ENCODE measurements around the gene CD8B. TPM values are rescaled to one million over a fixed set of nuclear protein-coding genes. Genes with fewer than 3 reads are reported as not detected.

CD8B gene
- total and polyA plus RNA-seq, 2 of the 8 experiments (the other 6 are each of a cell fraction or from before 2014, with no cell fraction given) = 0.35 to 0.63 TPM

DNA sequence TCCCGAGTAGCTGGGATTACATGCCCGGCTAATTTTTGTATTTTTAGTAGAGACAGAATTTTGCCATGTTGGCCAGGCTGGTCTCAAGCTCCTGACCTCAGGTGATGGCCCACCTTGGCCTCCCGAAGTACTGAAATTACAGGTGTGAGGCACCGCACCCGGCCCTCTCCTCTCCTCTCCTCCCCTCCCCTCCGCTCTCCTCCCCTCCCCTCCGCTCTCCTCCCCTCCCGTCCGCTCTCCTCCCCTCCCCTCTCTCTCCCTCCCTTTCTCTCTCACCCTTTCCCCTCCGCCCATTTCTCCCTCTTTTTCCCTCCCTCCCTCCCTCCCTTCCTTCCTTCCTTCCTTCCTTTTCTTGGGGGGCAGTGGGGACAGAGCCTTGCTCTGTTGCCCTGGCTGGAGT is 28.4 kb downstream of the CD8B start:
- peaks cover 0 to 5% (median 0%) of the 10 kb centered on the region in 4 experiments; a peak in 1 of 7 replicates for H3K4me1 ChIP-seq (replicated peaks in 1 of 4; ENCODE audit: control insufficient read depth in 3 of 4, insufficient read depth in 4 of 4, low read length in 3 of 4)
- H3K9ac ChIP-seq (replicated peaks in 1 of 4; ENCODE audit: extremely low read depth in 1 of 4, low read depth in 3 of 4, low read length in 3 of 4) = no peak overlapping the region
- H3K56ac ChIP-seq (replicated peaks; ENCODE audit: insufficient read length, low read depth, low read length) = no peak overlapping the region
- DNase-seq (ENCODE audit: low read depth in 1 of 2, low spot score in 2 of 2) (no peak), FAIRE-seq (no peak)
- H3K79me2 ChIP-seq (ENCODE audit: control insufficient read depth in 1 of 2, insufficient read depth in 2 of 2, low read length in 2 of 2) = no peaks in the 10 kb centered on the region
- POLR2A ChIA-PET (ENCODE audit: partially characterized antibody) = no interaction called here
- H2AK5ac ChIP-seq (ENCODE audit: low read depth, low read length) = no peak overlapping the region
- H4K91ac ChIP-seq (replicated peaks; ENCODE audit: insufficient read length, low read length) = no peak overlapping the region
- no peak overlapping the region for H2BK5ac ChIP-seq (ENCODE audit: low read depth, low read length)
- no peaks in the 10 kb centered on the region for H4K20me1 ChIP-seq (replicated peaks in 1 of 2; ENCODE audit: control insufficient read depth in 1 of 2, insufficient read depth in 2 of 2, low read length in 2 of 2)
- CTCF ChIA-PET (ENCODE audit: partially characterized antibody) = no interaction called here
- WGBS, 2 experiments (ENCODE audit: extremely low coverage in 1 of 2, insufficient coverage in 1 of 2, insufficient read length in 1 of 2, insufficient replicate concordance in 2 of 2, low coverage in 1 of 2, low lambda C conversion rate in 2 of 2, missing lambda C conversion rate in 1 of 2) = 57 to 100% methylated on average over 1 to 3 of the region's 10 CpGs
- H3K23ac ChIP-seq (ENCODE audit: insufficient read length) = no peak overlapping the region
- H4K5ac ChIP-seq (ENCODE audit: insufficient read length, low read depth, low read length) = no peak overlapping the region
- no peak overlapping the region for H3K27ac ChIP-seq (ENCODE audit: low read depth, low read length)
- no peak overlapping the region for H4K8ac ChIP-seq (ENCODE audit: extremely low read depth, insufficient read depth, low read length)
- H2BK120ac ChIP-seq (replicated peaks; ENCODE audit: low read depth, low read length) = no peak overlapping the region
- no peak overlapping the region for H3K4ac ChIP-seq (replicated peaks; ENCODE audit: insufficient read length, low read depth, low read length)
- no peak overlapping the region for H3K18ac ChIP-seq (ENCODE audit: extremely low read depth, low read length)
- H3K27me3 ChIP-seq (replicated peaks in 1 of 4; ENCODE audit: control insufficient read depth in 3 of 4, extremely low read depth in 1 of 4, insufficient read depth in 3 of 4, low read length in 3 of 4) = no peaks in the 10 kb centered on the region
- no peak overlapping the region for H3K14ac ChIP-seq (ENCODE audit: insufficient read length)
- no peak overlapping the region for H2BK15ac ChIP-seq (ENCODE audit: low read length)
- no peaks in the 10 kb centered on the region for H3K79me1 ChIP-seq (ENCODE audit: low read depth, low read length)
- no peaks in the 10 kb centered on the region for H3K9me3 ChIP-seq (ENCODE audit: insufficient read depth in 2 of 2, low read depth in 1 of 2, low read length in 1 of 2)
- no peaks in the 10 kb centered on the region for H3K23me2 ChIP-seq (ENCODE audit: low read depth, low read length)
- no peak overlapping the region for H3K4me2 ChIP-seq (ENCODE audit: insufficient read depth in 1 of 2, low read depth in 2 of 2, low read length in 2 of 2)
- no peak overlapping the region for H2AFZ ChIP-seq (ENCODE audit: low read length)
- no peak overlapping the region for H3K4me3 ChIP-seq (ENCODE audit: extremely low read depth in 1 of 4, insufficient read depth in 2 of 4, low read depth in 3 of 4, low read length in 4 of 4)
- H2BK12ac ChIP-seq (ENCODE audit: low read depth, low read length) = no peak overlapping the region
- no peak overlapping the region for H2BK20ac ChIP-seq (ENCODE audit: low read length)
- H3K36me3 ChIP-seq (ENCODE audit: control insufficient read depth in 2 of 4, insufficient read depth in 4 of 4, low read length in 3 of 4) = no peaks in the 10 kb centered on the region
- TF ChIP-seq BCL11A (IDR thresholded peaks at IDR 0.05; ENCODE audit: low read depth in 2 of 2, low read length in 2 of 2) (no peak), SIRT6 (IDR thresholded peaks at IDR 0.05; ENCODE audit: low read length) (no peak), RXRA (IDR thresholded peaks at IDR 0.05; ENCODE audit: insufficient read depth, low read depth, low read length) (no peak), BACH1 (IDR thresholded peaks at IDR 0.05; ENCODE audit: low read length) (no peak), KDM4A (IDR thresholded peaks at IDR 0.05; ENCODE audit: low read depth, low read length, severe bottlenecking) (no peak), CHD2 (IDR thresholded peaks at IDR 0.05; ENCODE audit: low read length) (no peak), CBX8 (IDR thresholded peaks at IDR 0.05; ENCODE audit: borderline replicate concordance, low read depth, low read length) (no peak), NRF1 (IDR thresholded peaks at IDR 0.05; ENCODE audit: low read depth, low read length) (no peak), KDM1A (IDR thresholded peaks at IDR 0.05; ENCODE audit: borderline replicate concordance, low read length) (no peak), EGR1 (IDR thresholded peaks at IDR 0.05; ENCODE audit: borderline replicate concordance, low read depth, low read length) (no peak), JUND (IDR thresholded peaks at IDR 0.05; ENCODE audit: low read length) (no peak)
- TF ChIP-seq, protein P1, sequence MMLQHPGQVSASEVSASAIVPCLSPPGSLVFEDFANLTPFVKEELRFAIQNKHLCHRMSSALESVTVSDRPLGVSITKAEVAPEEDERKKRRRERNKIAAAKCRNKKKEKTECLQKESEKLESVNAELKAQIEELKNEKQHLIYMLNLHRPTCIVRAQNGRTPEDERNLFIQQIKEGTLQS (IDR thresholded peaks at IDR 0.05; ENCODE audit: insufficient read depth, low read depth, low read length) = no peak
- TF ChIP-seq, protein P2, sequence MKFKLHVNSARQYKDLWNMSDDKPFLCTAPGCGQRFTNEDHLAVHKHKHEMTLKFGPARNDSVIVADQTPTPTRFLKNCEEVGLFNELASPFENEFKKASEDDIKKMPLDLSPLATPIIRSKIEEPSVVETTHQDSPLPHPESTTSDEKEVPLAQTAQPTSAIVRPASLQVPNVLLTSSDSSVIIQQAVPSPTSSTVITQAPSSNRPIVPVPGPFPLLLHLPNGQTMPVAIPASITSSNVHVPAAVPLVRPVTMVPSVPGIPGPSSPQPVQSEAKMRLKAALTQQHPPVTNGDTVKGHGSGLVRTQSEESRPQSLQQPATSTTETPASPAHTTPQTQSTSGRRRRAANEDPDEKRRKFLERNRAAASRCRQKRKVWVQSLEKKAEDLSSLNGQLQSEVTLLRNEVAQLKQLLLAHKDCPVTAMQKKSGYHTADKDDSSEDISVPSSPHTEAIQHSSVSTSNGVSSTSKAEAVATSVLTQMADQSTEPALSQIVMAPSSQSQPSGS (IDR thresholded peaks at IDR 0.05; ENCODE audit: low read length) = no peak

Data from H1 (cell line).